Fibroblast of skin of right quadriceps (primary cell): ENCODE measurements around the gene COG7.

Experiments used
- DNase-seq: peaks from one replicate; pipeline ENCODE4 v3.0.0-alpha.2; 2013

The COG7 gene

DNA sequence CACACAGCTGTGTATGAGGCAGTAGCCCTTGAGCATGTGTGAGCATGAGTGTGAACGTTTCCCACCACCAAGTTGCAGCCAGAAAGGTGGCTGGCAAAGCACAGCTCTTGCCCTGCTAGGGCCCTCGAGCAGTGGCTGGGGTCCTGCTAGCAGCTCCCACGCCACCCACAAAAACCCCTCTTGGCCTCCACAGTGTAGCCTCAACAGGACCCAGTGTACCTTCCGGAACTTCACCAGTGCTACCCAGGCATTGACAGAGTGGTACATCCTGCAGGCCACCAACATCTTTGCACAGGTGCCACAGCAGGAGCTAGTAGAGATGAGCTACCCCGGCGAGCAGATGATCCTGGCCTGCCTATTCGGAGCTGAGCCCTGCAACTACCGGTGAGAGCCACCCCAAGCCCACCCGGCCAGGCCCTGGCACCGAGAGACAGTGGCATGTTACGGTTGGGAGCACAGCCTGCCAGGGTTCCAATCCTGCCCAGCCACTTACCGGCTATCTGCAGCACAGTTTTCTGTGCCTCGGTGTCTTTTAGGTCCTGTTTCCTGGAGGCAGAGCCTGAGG, 97.8 kb downstream of the COG7 start:
- DNase-seq = no peak

GRCh38 chr16:23354246-23354645, 98.7 kb downstream of the COG7 start:
- DNase-seq = no peak

DNA sequence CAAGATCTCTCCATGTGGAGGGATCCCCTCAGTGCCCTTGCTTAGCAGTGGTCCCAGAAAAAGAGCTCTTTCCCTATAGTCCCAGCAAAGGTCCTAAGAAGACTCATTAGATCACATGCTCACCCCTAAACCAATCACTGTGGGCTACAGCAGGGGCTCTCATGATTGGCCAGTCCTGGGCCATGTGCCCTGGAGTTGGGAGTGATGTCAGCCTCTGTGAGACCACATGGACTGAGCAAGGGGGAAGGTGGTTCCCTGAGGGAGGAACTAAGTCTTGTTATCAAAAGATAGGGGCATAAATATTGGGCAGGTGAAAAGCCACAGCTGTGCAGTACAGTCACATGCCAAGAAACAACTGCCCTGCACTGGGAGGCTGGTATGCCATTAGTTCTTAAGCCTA, 99.5 kb downstream of the COG7 start:
- no peak for DNase-seq

DNA sequence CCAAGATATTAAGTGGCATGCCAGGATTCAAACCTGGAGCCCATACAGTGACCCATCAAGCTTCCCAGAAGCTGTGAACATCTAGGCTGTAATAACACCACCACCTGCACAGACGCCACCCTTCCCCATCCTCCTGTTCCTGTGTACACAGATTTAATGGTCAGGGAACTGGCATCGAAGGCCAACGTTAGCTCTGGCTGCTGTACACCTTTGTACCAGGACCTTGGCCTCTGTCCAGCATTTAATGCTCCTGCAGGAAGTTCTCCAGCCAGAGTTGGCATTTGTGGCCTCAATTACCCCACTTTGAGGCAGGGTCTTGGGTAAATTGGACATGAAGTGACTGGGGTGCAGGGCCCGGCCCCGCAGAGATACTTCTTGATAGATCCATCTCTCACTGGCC, 101.6 kb downstream of the COG7 start:
- no peak for DNase-seq

DNA sequence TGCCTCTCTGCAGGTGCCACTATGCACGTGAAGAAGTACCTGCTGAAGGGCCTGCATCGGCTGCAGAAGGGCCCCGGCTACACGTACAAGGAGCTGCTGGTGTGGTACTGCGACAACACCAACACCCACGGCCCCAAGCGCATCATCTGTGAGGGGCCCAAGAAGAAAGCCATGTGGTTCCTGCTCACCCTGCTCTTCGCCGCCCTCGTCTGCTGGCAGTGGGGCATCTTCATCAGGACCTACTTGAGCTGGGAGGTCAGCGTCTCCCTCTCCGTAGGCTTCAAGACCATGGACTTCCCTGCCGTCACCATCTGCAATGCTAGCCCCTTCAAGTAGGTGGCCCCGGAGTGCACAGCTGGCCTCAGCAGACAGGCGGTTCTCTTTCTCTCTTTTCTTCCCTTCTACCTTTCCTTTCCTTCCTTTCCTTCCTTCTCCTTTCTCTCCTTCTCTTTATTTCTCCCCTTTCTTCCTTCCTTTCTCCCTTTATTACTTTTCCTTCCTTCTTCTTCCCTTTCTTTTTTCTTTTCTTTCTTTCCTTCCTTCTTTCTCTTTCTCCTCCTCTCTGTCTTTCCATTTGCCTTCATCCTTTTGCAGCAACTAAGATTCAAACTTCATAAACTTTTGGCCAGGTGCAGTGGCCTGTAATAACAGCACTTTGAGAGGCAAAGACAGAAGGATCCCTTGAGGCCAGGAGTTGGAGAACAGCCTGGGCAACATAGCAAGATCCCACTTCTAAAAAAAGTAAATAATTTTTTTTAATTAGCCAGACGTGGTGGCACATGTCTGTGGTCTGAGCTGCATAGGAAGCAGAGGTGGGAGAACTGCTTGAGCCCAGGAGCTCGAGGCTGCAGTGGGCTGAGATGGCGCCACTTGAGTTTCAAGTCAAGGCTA, 104.2 kb downstream of the COG7 start:
- no peak for DNase-seq

GRCh38 chr16:23345237-23345636, 107.8 kb downstream of the COG7 start:
- no peak for DNase-seq

DNA sequence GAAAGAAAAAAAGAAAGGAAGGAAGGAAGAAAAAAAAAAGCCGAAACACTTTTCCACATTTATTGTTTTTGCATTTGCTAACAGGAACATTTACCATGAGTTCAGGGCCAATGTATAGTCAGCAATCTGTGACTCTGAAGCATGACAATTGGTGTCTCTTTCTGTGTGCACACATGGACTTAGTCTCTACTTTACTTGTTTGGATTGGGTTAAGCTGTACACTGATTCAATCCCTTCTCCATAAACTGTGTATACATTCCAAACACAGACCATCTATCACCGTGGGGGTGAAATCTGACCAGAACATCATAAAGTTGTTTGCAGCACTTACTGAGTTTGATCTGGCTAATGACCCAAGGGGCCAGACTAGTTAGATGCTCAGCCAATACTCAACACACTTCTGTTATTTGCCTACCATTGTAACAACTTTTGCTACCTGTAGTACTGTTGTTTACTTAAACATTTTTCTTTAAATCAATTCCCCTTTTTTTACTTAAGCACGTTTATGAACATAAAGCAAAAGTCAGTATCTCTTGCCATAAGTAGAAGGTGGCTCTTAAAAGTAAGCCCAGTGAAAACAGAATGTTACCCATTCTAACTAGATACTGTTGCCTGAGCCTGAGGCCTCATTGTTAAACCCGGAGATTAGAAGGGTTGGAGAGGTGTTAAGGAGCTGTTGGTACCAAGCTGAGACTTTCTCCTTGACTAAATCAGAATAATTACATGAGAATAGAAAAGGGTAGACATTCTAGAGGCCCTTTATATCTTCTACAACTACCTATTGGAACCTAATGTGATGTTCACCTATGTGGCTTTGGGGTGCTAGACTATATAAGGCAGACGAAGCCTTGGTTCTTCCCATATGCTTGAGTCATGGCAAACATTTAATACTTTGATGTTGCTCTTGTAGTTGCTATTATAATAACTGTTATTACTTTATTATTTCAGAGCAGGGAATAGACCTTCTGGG, 109.1 kb downstream of the COG7 start:
- DNase-seq = no peak

GRCh38 chr16:23342083-23342640, 110.8 kb downstream of the COG7 start:
- no peak for DNase-seq

DNA sequence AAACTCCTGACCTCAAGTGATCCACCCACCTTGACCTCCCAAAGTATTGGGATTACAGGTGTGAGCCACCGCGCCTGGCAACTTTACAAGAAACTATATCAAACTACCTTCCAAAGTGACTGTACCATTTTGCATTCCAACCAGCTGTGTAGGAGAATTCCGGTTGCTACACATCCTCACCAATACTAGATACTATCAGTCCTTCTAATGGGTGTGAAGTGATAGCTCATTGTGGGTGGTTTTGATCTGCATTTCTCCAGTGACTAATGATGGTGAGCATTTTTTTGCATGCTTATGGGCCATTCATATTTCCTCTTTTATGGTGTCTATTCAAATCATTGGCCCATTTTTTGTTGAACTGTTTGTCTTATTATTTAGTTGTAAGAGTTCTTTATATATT, 113.2 kb downstream of the COG7 start:
- DNase-seq = no peak
